HEK293 (cell line): ENCODE results near the gene PRSS12.

Experiments
- CTCF ChIA-PET: fragments of 350-600 bp; formaldehyde crosslinking; extraction: SDS; loops from one replicate; lab custom pipeline; 2021; ENCODE audit warnings: antibody characterized with exemption; lab: Yijun Ruan, JAX
- POLR2A ChIA-PET: fragments of 300-600 bp; formaldehyde crosslinking; extraction: SDS; loops from one replicate; lab custom pipeline; 2020; ENCODE audit warnings: antibody characterized with exemption, inconsistent platforms; lab: Yijun Ruan, JAX
- H3K27ac ChIP-seq: fragments of 200-500 bp; sonication (Bioruptor generic); 2 replicates; pipeline ENCODE4 v1.5.1; 2014; ENCODE audit warnings: low read depth, low read length, control low read depth, inconsistent platforms; ENCODE audit errors: extremely low read depth
- H3K36me3 ChIP-seq, 2 experiments: fragments of 200-500 bp in 1 of 2; sonication (Bioruptor generic) in 1 of 2; 1 replicate in 1 of 2; 2 replicates in 1 of 2; pipeline ENCODE4 v1.5.1; 2014 to 2017; ENCODE audit warnings: inconsistent platforms in 2 of 2, low read length in 2 of 2; ENCODE audit not compliant: control insufficient read depth in 2 of 2, insufficient read depth in 1 of 2
- H3K4me1 ChIP-seq: fragments of 200-500 bp; sonication (Bioruptor generic); 2 replicates; pipeline ENCODE4 v1.5.1; 2014; ENCODE audit warnings: mild to moderate bottlenecking, low read length, inconsistent platforms; ENCODE audit not compliant: control insufficient read depth, insufficient read depth
- H3K4me3 ChIP-seq: 2 replicates; pipeline ENCODE4 v1.5.1; 2011; ENCODE audit warnings: low read depth, mild to moderate bottlenecking, control low read depth, low read length, moderate library complexity
- H3K9me3 ChIP-seq: fragments of 200-500 bp; sonication (Bioruptor generic); 2 replicates; pipeline ENCODE4 v1.5.1; 2014; ENCODE audit warnings: low read depth, low read length, inconsistent platforms; ENCODE audit not compliant: control insufficient read depth, insufficient read depth
- AEBP2 ChIP-seq: fragments of 450-650 bp; formaldehyde crosslinking; IDR thresholded peaks from 2 replicates; pipeline ENCODE4 v1.5.1; 2016; ENCODE audit warnings: missing biosample characterization, missing genetic modification characterization, borderline replicate concordance
- GLI2 ChIP-seq: fragments of 450-650 bp; formaldehyde crosslinking; IDR thresholded peaks from 2 replicates; pipeline ENCODE4; 2017; ENCODE audit warnings: missing biosample characterization, missing genetic modification characterization, low read depth, borderline replicate concordance
- GLI4 ChIP-seq: fragments of 450-650 bp; formaldehyde crosslinking; IDR thresholded peaks from 2 replicates; pipeline ENCODE4 v1.5.1; 2016; ENCODE audit warnings: missing biosample characterization, missing genetic modification characterization
- ZBTB8A ChIP-seq: fragments of 450-650 bp; formaldehyde crosslinking; IDR thresholded peaks from 2 replicates; pipeline ENCODE4 v1.5.1; 2016; ENCODE audit warnings: missing biosample characterization, missing genetic modification characterization
- ZFHX2 ChIP-seq: fragments of 450-650 bp; formaldehyde crosslinking; conservative IDR thresholded peaks from 2 replicates; pipeline ENCODE4 v1.5.1; 2016; ENCODE audit warnings: missing biosample characterization, missing genetic modification characterization
- ZNF121 ChIP-seq: fragments of 450-650 bp; formaldehyde crosslinking; IDR thresholded peaks from 2 replicates; pipeline ENCODE4 v1.5.1; 2016; ENCODE audit warnings: missing biosample characterization, missing genetic modification characterization
- ZNF2 ChIP-seq: fragments of 450-650 bp; formaldehyde crosslinking; IDR thresholded peaks from 2 replicates; pipeline ENCODE4 v1.5.1; 2016; ENCODE audit warnings: missing biosample characterization, missing genetic modification characterization
- ZNF324 ChIP-seq: fragments of 450-650 bp; formaldehyde crosslinking; IDR thresholded peaks from 2 replicates; pipeline ENCODE4 v1.5.1; 2016; ENCODE audit warnings: missing biosample characterization, missing genetic modification characterization
- ZNF335 ChIP-seq: fragments of 450-650 bp; formaldehyde crosslinking; conservative IDR thresholded peaks from 2 replicates; pipeline ENCODE4 v1.5.1; 2016; ENCODE audit warnings: missing biosample characterization, missing genetic modification characterization
- ZNF426 ChIP-seq: fragments of 450-650 bp; formaldehyde crosslinking; IDR thresholded peaks from 2 replicates; pipeline ENCODE4 v1.5.1; 2017; ENCODE audit warnings: missing biosample characterization, missing genetic modification characterization, mild to moderate bottlenecking, inconsistent platforms, moderate library complexity
- ZNF488 ChIP-seq: fragments of 450-650 bp; formaldehyde crosslinking; IDR thresholded peaks from 2 replicates; pipeline ENCODE4 v1.5.1; 2016; ENCODE audit warnings: missing biosample characterization, missing genetic modification characterization
- ZNF518A ChIP-seq: fragments of 450-650 bp; formaldehyde crosslinking; conservative IDR thresholded peaks from 2 replicates; pipeline ENCODE4 v1.5.1; 2016; ENCODE audit warnings: low read depth, missing biosample characterization, missing genetic modification characterization
- ZNF639 ChIP-seq: fragments of 450-650 bp; formaldehyde crosslinking; IDR thresholded peaks from 2 replicates; pipeline ENCODE4 v1.5.1; 2016; ENCODE audit warnings: missing biosample characterization, missing genetic modification characterization
- ZNF645 ChIP-seq: fragments of 450-650 bp; formaldehyde crosslinking; IDR thresholded peaks from 2 replicates; pipeline ENCODE4; 2016; ENCODE audit warnings: missing biosample characterization, missing genetic modification characterization
- ZNF670 ChIP-seq: fragments of 450-650 bp; formaldehyde crosslinking; IDR thresholded peaks from 2 replicates; pipeline ENCODE4 v1.5.1; 2016; ENCODE audit warnings: missing biosample characterization, missing genetic modification characterization, low read depth
- ZNF677 ChIP-seq: fragments of 450-650 bp; IDR thresholded peaks from 2 replicates; pipeline ENCODE4 v1.5.0; 2018; ENCODE audit warnings: missing biosample characterization, mild to moderate bottlenecking, missing genetic modification characterization, moderate library complexity
- ZNF791 ChIP-seq: fragments of 450-650 bp; formaldehyde crosslinking; IDR thresholded peaks from 2 replicates; pipeline ENCODE4 v1.5.1; 2016; ENCODE audit warnings: missing biosample characterization, missing genetic modification characterization
- ZXDB ChIP-seq: fragments of 450-650 bp; formaldehyde crosslinking; IDR thresholded peaks from 2 replicates; pipeline ENCODE4 v1.5.1; 2016; ENCODE audit warnings: missing biosample characterization, missing genetic modification characterization

PRSS12 gene

GRCh38 chr4:118381902-118382301 is 29.1 kb upstream of the PRSS12 start:
- Histone ChIP-seq H3K36me3 (no peaks in the 10 kb centered on the region), H3K4me3 (no peak overlapping the region), H3K9me3 (no peaks in the 10 kb centered on the region), H3K27ac (no peak overlapping the region), H3K4me1 (no peaks in the 10 kb centered on the region)
- POLR2A ChIA-PET, result no interaction called here
- no peak for TF ChIP-seq GLI4 (tag by site-specific recombination)
- TF ChIP-seq ZNF645 (tag by site-specific recombination), result no peak
- no peak for TF ChIP-seq ZNF335 (tag by site-specific recombination)
- no peak for TF ChIP-seq ZBTB8A (tag by site-specific recombination)
- no peak for TF ChIP-seq ZNF121 (tag by site-specific recombination)
- TF ChIP-seq ZNF677 (tag by site-specific recombination), result no peak
- TF ChIP-seq ZNF324 (tag by site-specific recombination), result no peak
- no peak for TF ChIP-seq AEBP2 (tag by site-specific recombination)
- no peak for TF ChIP-seq ZNF426 (tag by site-specific recombination)
- no peak for TF ChIP-seq GLI2
- TF ChIP-seq ZXDB (tag by site-specific recombination), result no peak
- TF ChIP-seq ZNF670, result no peak
- no peak for TF ChIP-seq ZFHX2 (tag by site-specific recombination)
- no peak for TF ChIP-seq ZNF518A
- TF ChIP-seq ZNF488, result no peak
- TF ChIP-seq ZNF2 (tag by site-specific recombination), result no peak
- no peak for TF ChIP-seq ZNF639 (tag by site-specific recombination)
- no peak for TF ChIP-seq ZNF791 (tag by site-specific recombination)
- CTCF ChIA-PET, result no interaction called here
